B cell (primary cell): ENCODE data around the gene SCNN1B. TPM values are rescaled to one million over a fixed set of nuclear protein-coding genes. Genes with fewer than 3 reads are reported as not detected.

Experiments used
- ATAC-seq: fragments of 200-7000 bp; cut with Tn5 transposase; one replicate; pipeline ENCODE4 v1.10.0; 2021; ENCODE audit warnings: low read depth, mild to moderate bottlenecking, moderate number of reproducible peaks, moderate library complexity
- CTCF ChIA-PET: fragments of 350-600 bp; sonication (Branson Sonifier 250); formaldehyde crosslinking; loops from one replicate; lab custom pipeline; 2021; ENCODE audit warnings: antibody characterized with exemption, inconsistent platforms; lab: Charles Lee
- POLR2A ChIA-PET: fragments of 350-600 bp; sonication (Branson Sonifier 250); formaldehyde crosslinking; loops from one replicate; lab custom pipeline; 2021; ENCODE audit warnings: antibody characterized with exemption; lab: Charles Lee
- DNase-seq: peaks from one replicate; pipeline ENCODE4 v3.0.0; 2013
- H2AFZ ChIP-seq: 2 replicates; pipeline ENCODE4 v1.6.1; 2012; ENCODE audit warnings: mild to moderate bottlenecking, low read depth, low read length; ENCODE audit not compliant: insufficient read depth, poor library complexity, severe bottlenecking
- H3K27ac ChIP-seq, 2 donors: 1 replicate in 1 of 2; 2 replicates in 1 of 2; pipeline ENCODE4 v1.5.1; 2012 to 2013; ENCODE audit warnings: low read length in 2 of 2, mild to moderate bottlenecking in 2 of 2, moderate library complexity in 1 of 2
- H3K27me3 ChIP-seq, 4 experiments: fragments of 200-600 bp in 1 of 4; sonication (generic) in 1 of 4; replicated peaks in 1 of 4; 1 replicate in 2 of 4; 2 replicates in 2 of 4; pipeline versions ENCODE4 v1.6.1 to v1.7.0; 2013 to 2016; ENCODE audit warnings: low read length in 3 of 4, mild to moderate bottlenecking in 2 of 4, mixed read lengths in 1 of 4, moderate library complexity in 1 of 4; ENCODE audit not compliant: insufficient read depth in 4 of 4, control insufficient read depth in 3 of 4; ENCODE audit errors: control extremely low read depth in 1 of 4
- H3K36me3 ChIP-seq, 2 experiments: replicated peaks in 1 of 2; 1 replicate in 1 of 2; 2 replicates in 1 of 2; pipeline versions ENCODE4 v1.6.1 to v1.7.1; 2013; ENCODE audit warnings: low read length in 1 of 2; ENCODE audit not compliant: insufficient read depth in 2 of 2, control insufficient read depth in 1 of 2; ENCODE audit errors: control extremely low read depth in 1 of 2, extremely low read depth in 1 of 2
- H3K4me1 ChIP-seq, 2 donors: fragments of 200-600 bp in 1 of 2; sonication (generic) in 1 of 2; 1 replicate in 1 of 2; 2 replicates in 1 of 2; pipeline versions ENCODE4 v1.5.1 to v1.6.1; 2013 to 2017; ENCODE audit warnings: low read length in 2 of 2; ENCODE audit not compliant: control insufficient read depth in 2 of 2, insufficient read depth in 2 of 2
- H3K4me2 ChIP-seq: replicated peaks from 2 replicates; pipeline ENCODE3; 2012; ENCODE audit warnings: mild to moderate bottlenecking, low read depth, low read length; ENCODE audit not compliant: poor library complexity, severe bottlenecking
- H3K4me3 ChIP-seq, 5 experiments: fragments of 200-600 bp in 1 of 5; sonication (generic) in 1 of 5; 1 replicate in 3 of 5; 2 replicates in 2 of 5; pipeline versions ENCODE4 v1.5.1 to v1.7.0; 2011 to 2016; ENCODE audit warnings: low read length in 4 of 5, mild to moderate bottlenecking in 4 of 5, low read depth in 2 of 5, control low read depth in 1 of 5, moderate library complexity in 1 of 5; ENCODE audit not compliant: insufficient read depth in 1 of 5; ENCODE audit errors: control extremely low read depth in 1 of 5, extremely low read depth in 1 of 5
- H3K79me2 ChIP-seq: fragments of 200-600 bp; sonication (generic); one replicate; pipeline ENCODE4 v1.6.0; 2016; ENCODE audit warnings: low read length; ENCODE audit not compliant: control insufficient read depth, insufficient read depth
- H3K9ac ChIP-seq: fragments of 200-600 bp; sonication (generic); 2 replicates; pipeline ENCODE4 v1.6.1; 2017; ENCODE audit warnings: mild to moderate bottlenecking, low read length, moderate library complexity
- H3K9me3 ChIP-seq, 3 donors: one replicate each; pipeline versions ENCODE4 v1.6.1 to v1.7.1; 2013; ENCODE audit warnings: low read length in 2 of 3; ENCODE audit not compliant: control insufficient read depth in 2 of 3, insufficient read depth in 1 of 3; ENCODE audit errors: control extremely low read depth in 1 of 3
- H4K20me1 ChIP-seq: 2 replicates; pipeline ENCODE4 v1.6.0; 2012; ENCODE audit warnings: mild to moderate bottlenecking, low read length; ENCODE audit not compliant: insufficient read depth, control insufficient read depth, poor library complexity, severe bottlenecking
- H3K27ac Mint-ChIP-seq: one replicate; pipeline ENCODE4 v1.8.0; 2021; ENCODE audit warnings: mixed read lengths
- H3K27me3 Mint-ChIP-seq: one replicate; pipeline ENCODE4 v1.8.0; 2021; ENCODE audit warnings: mixed read lengths
- H3K4me1 Mint-ChIP-seq: one replicate; pipeline ENCODE4 v1.8.0; 2021; ENCODE audit warnings: mixed read lengths
- H3K4me3 Mint-ChIP-seq: one replicate; pipeline ENCODE4 v1.8.0; 2021; ENCODE audit warnings: mixed read lengths
- H3K9me3 Mint-ChIP-seq: one replicate; pipeline ENCODE4 v1.8.0; 2022; ENCODE audit warnings: mixed read lengths; ENCODE audit not compliant: insufficient read depth
- CTCF ChIP-seq: fragments of 200-600 bp; IDR thresholded peaks from one replicate; pipeline ENCODE4 v1.8.0; 2022; ENCODE audit warnings: antibody characterized with exemption, mild to moderate bottlenecking
- EZH2 ChIP-seq: IDR thresholded peaks from 2 replicates; pipeline ENCODE4 v1.6.1; 2012; ENCODE audit warnings: borderline replicate concordance, low read depth, mild to moderate bottlenecking, moderate library complexity, low read length; ENCODE audit not compliant: insufficient read depth, poor library complexity, severe bottlenecking
- WGBS: methylation state at CpG from one replicate; pipeline ENCODE4 v1.1.5; 2013; ENCODE audit warnings: missing lambda C conversion rate; ENCODE audit not compliant: insufficient coverage; 5-methylcytosine and 5-hydroxymethylcytosine counted together
- intact Hi-C: fragments of 100-400 bp; cut with micrococcal nuclease; formaldehyde crosslinking; loops from one replicate; pipeline ENCODE4 v1.10.0; 2022
- polyA plus RNA-seq: library from polyadenylated mRNA; depleted of rRNA; stranded (reverse); fragments of >200 nt; gene quantifications from 2 replicates; pipeline ENCODE4 v1.2.3, GENCODE V29; 2012
- total RNA-seq, 2 donors: library from RNA; stranded (reverse); fragments of 120-200 nt in 1 of 2; gene quantifications; 1 replicate in 1 of 2; 2 replicates in 1 of 2; pipeline versions ENCODE4 v1.2.3 to v1.2.4, GENCODE V29; 2013 to 2022

SCNN1B gene
- total and polyA plus RNA-seq, 2 donors (not counting 1 experiment from before 2014, with no cell fraction given): 0.30 TPM; not detected in 1

- Histone ChIP-seq H3K79me2 (no peaks in the 10 kb centered on the region), H3K27me3 (no peaks in the 10 kb centered on the region), H2AFZ (no peak overlapping the region), H3K9me3 (no peaks in the 10 kb centered on the region), H3K9ac (no peak overlapping the region), H3K27ac (no peak overlapping the region), H3K4me1 (no peaks in the 10 kb centered on the region), H3K4me3 (no peak overlapping the region), H3K36me3 (no peaks in the 10 kb centered on the region), H4K20me1 (no peaks in the 10 kb centered on the region), H3K4me2 (no peak overlapping the region)
- H3K27ac Mint-ChIP-seq: no peak overlapping the region
- TF ChIP-seq CTCF (no peak), EZH2 (no peak)
- peaks cover 8% of the 10 kb centered on the region for H3K4me1 Mint-ChIP-seq
- 86% methylated on average over 3 of the region's 4 CpGs for WGBS
- no peaks in the 10 kb centered on the region for H3K9me3 Mint-ChIP-seq
- POLR2A ChIA-PET: no interaction called here
- CTCF ChIA-PET: no interaction called here
- intact Hi-C loops: no loop called here
- DNase-seq (no peak), ATAC-seq (no peak)
- H3K27me3 Mint-ChIP-seq: peaks cover 3% of the 10 kb centered on the region
- H3K4me3 Mint-ChIP-seq: no peak overlapping the region
Observed at GRCh38 chr16:23327836-23328235, 25.7 kb downstream of the SCNN1B start.

- Mint-ChIP-seq H3K4me3 (no peak overlapping the region), H3K27me3 (peaks cover 3% of the 10 kb centered on the region), H3K27ac (no peak overlapping the region), H3K4me1 (peaks cover 14% of the 10 kb centered on the region), H3K9me3 (no peaks in the 10 kb centered on the region)
- no peaks in the 10 kb centered on the region for H3K27me3 ChIP-seq
- WGBS: 71% methylated on average over 8 of the region's 8 CpGs
- no peaks in the 10 kb centered on the region for H3K79me2 ChIP-seq
- TF ChIP-seq EZH2 (no peak), CTCF (no peak)
- intact Hi-C loops: no loop called here
- ChIA-PET POLR2A (no interaction called here), CTCF (no interaction called here)
- no peak overlapping the region for H3K27ac ChIP-seq
- no peak for DNase-seq
- no peaks in the 10 kb centered on the region for H4K20me1 ChIP-seq
- H3K4me3 ChIP-seq: no peak overlapping the region
- no peak overlapping the region for H2AFZ ChIP-seq
- H3K36me3 ChIP-seq: no peaks in the 10 kb centered on the region
- peaks cover 0 to 13% of the 10 kb centered on the region in 2 donors for H3K4me1 ChIP-seq
- H3K9ac ChIP-seq: no peak overlapping the region
- no peak overlapping the region for H3K4me2 ChIP-seq
- H3K9me3 ChIP-seq: no peaks in the 10 kb centered on the region
- ATAC-seq: no peak
Observed at GRCh38 chr16:23330161-23330560, 28.1 kb downstream of the SCNN1B start.
